ENCODE measurements around the gene MFSD1. TPM values are rescaled to one million over a fixed set of nuclear protein-coding genes. Genes with fewer than 3 reads are reported as not detected.

MFSD1 gene
- total RNA-seq, 2 experiments from 2014 or later, result 7.2 to 7.6 TPM

DNA sequence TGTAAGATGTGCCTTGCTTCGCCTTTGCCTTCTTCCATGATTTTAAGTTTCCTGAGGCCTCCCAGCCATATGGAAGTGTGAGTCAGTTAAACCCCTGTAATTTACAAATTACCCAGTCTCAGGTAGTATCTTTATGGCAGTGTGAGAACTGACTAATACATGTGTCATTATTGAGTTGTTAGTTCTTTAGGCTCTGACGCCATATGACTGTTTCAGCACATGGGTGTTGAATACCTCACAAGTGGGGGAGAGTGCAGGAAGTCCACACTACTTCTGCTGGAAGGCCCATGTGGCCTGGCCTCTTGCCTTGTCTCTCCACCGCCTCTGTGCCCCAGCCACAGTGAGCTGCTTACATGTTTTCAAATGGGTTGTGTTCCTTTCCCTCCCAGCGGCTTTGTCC is 28.5 kb downstream of the MFSD1 start:
- Mint-ChIP-seq H3K4me1 (ENCODE audit: low read depth) (no peaks in the 10 kb centered on the region), H3K36me3 (ENCODE audit: low read depth) (peaks cover 51% of the 10 kb centered on the region), H3K4me3 (no peak overlapping the region), H3K27me3 (no peaks in the 10 kb centered on the region), H3K27ac (no peak overlapping the region), H3K9me3 (no peaks in the 10 kb centered on the region)
- POLR2A ChIA-PET, result no interaction called here
- ATAC-seq (ENCODE audit: poor library complexity), result no peak
- H3K4me1 ChIP-seq (ENCODE audit: insufficient read depth, low read length), result no peaks in the 10 kb centered on the region
- DNase-seq, result no peak
- H3K9me3 ChIP-seq (ENCODE audit: control insufficient read depth in 1 of 2, insufficient read depth in 1 of 2, low read length in 2 of 2), result no peaks in the 10 kb centered on the region
- H3K36me3 ChIP-seq (ENCODE audit: insufficient read depth, low read length), result peaks cover 36% of the 10 kb centered on the region
- TF ChIP-seq, protein P1, sequence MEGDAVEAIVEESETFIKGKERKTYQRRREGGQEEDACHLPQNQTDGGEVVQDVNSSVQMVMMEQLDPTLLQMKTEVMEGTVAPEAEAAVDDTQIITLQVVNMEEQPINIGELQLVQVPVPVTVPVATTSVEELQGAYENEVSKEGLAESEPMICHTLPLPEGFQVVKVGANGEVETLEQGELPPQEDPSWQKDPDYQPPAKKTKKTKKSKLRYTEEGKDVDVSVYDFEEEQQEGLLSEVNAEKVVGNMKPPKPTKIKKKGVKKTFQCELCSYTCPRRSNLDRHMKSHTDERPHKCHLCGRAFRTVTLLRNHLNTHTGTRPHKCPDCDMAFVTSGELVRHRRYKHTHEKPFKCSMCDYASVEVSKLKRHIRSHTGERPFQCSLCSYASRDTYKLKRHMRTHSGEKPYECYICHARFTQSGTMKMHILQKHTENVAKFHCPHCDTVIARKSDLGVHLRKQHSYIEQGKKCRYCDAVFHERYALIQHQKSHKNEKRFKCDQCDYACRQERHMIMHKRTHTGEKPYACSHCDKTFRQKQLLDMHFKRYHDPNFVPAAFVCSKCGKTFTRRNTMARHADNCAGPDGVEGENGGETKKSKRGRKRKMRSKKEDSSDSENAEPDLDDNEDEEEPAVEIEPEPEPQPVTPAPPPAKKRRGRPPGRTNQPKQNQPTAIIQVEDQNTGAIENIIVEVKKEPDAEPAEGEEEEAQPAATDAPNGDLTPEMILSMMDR (IDR thresholded peaks at IDR 0.05), result no peak
- CTCF ChIA-PET, result no interaction called here
- H3K27ac ChIP-seq (ENCODE audit: low read depth in 1 of 2, low read length in 2 of 2), result no peak overlapping the region
- H3K27me3 ChIP-seq (ENCODE audit: control insufficient read depth in 1 of 2, insufficient read depth in 2 of 2, low read length in 2 of 2), result no peaks in the 10 kb centered on the region
- H3K4me3 ChIP-seq (ENCODE audit: low read length), result no peak overlapping the region
- intact Hi-C loops (cut with DNase I, micrococcal nuclease), result no loop called here

GRCh38 chr3:158831861-158832260 is 30.0 kb downstream of the MFSD1 start:
- no peak for ATAC-seq (ENCODE audit: poor library complexity)
- H3K36me3 ChIP-seq (ENCODE audit: insufficient read depth, low read length), result peaks cover 32% of the 10 kb centered on the region
- Mint-ChIP-seq H3K9me3 (no peaks in the 10 kb centered on the region), H3K36me3 (ENCODE audit: low read depth) (peaks cover 48% of the 10 kb centered on the region), H3K27me3 (no peaks in the 10 kb centered on the region), H3K4me1 (ENCODE audit: low read depth) (no peaks in the 10 kb centered on the region), H3K4me3 (no peak overlapping the region), H3K27ac (no peak overlapping the region)
- DNase-seq, result no peak
- H3K4me1 ChIP-seq (ENCODE audit: insufficient read depth, low read length), result no peaks in the 10 kb centered on the region
- no peak overlapping the region for H3K27ac ChIP-seq (ENCODE audit: low read depth in 1 of 2, low read length in 2 of 2)
- TF ChIP-seq, protein P1 (IDR thresholded peaks at IDR 0.05), result no peak
- no peak overlapping the region for H3K4me3 ChIP-seq (ENCODE audit: low read length)
- no peaks in the 10 kb centered on the region for H3K27me3 ChIP-seq (ENCODE audit: control insufficient read depth in 1 of 2, insufficient read depth in 2 of 2, low read length in 2 of 2)
- no peaks in the 10 kb centered on the region for H3K9me3 ChIP-seq (ENCODE audit: control insufficient read depth in 1 of 2, insufficient read depth in 1 of 2, low read length in 2 of 2)
- POLR2A ChIA-PET, result no interaction called here
- CTCF ChIA-PET, result no interaction called here
- intact Hi-C loops (cut with DNase I, micrococcal nuclease), result no loop called here

DNA sequence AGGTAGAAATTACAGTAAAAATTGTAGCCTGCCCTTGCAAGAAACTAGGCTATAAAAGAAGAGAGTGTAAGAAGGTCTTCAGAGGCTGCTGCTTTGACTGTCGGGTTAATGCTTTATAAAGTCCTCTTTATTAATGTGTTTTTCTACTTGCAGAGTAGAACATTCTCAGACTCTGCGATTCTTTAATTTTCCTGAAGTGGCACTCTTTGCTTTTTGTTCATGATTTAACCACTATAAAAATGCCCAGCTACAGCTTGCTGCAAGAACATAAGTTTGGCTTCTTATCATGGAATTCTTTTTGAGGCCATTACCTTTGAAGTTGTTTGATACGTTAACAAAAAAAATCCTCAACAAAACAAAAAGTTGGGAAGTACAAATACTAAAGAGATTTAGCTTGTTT is 33.8 kb downstream of the MFSD1 start:
- no peaks in the 10 kb centered on the region for H3K4me1 Mint-ChIP-seq (ENCODE audit: low read depth)
- DNase-seq, result no peak
- Histone ChIP-seq H3K9me3 (ENCODE audit: control insufficient read depth in 1 of 2, insufficient read depth in 1 of 2, low read length in 2 of 2) (no peaks in the 10 kb centered on the region), H3K27me3 (ENCODE audit: control insufficient read depth in 1 of 2, insufficient read depth in 2 of 2, low read length in 2 of 2) (no peaks in the 10 kb centered on the region), H3K4me3 (ENCODE audit: low read length) (no peak overlapping the region), H3K4me1 (ENCODE audit: insufficient read depth, low read length) (no peaks in the 10 kb centered on the region), H3K27ac (ENCODE audit: low read depth in 1 of 2, low read length in 2 of 2) (no peak overlapping the region), H3K36me3 (ENCODE audit: insufficient read depth, low read length) (peaks cover 3% of the 10 kb centered on the region)
- H3K27ac Mint-ChIP-seq, result no peak overlapping the region
- ChIA-PET CTCF (interaction anchor here (2.2 kb wide), 1 partner anchor 10 kb away, joined by 6 read pairs; no protein-coding TSS in a partner anchor), POLR2A (no interaction called here)
- no peak for ATAC-seq (ENCODE audit: poor library complexity)
- H3K9me3 Mint-ChIP-seq, result no peaks in the 10 kb centered on the region
- TF ChIP-seq, protein P1 (IDR thresholded peaks at IDR 0.05), result no peak
- intact Hi-C loops (cut with DNase I, micrococcal nuclease), result no loop called here
- no peaks in the 10 kb centered on the region for H3K27me3 Mint-ChIP-seq
- peaks cover 16% of the 10 kb centered on the region for H3K36me3 Mint-ChIP-seq (ENCODE audit: low read depth)
- H3K4me3 Mint-ChIP-seq, result no peak overlapping the region

Measured in CD4-positive, alpha-beta T cell (primary cell).